GM12892 (cell line): ENCODE data around the gene FSTL3.

ENCODE experiments used
- POLR2A ChIP-seq: IDR thresholded peaks from 2 replicates; pipeline ENCODE4 v1.6.1; 2011; ENCODE audit warnings: low read depth, low read length, control low read depth
- TAF1 ChIP-seq: IDR thresholded peaks from 2 replicates; pipeline ENCODE4 v1.6.1; 2011; ENCODE audit warnings: low read depth, mild to moderate bottlenecking, control low read depth, low read length, borderline replicate concordance

GRCh38 chr19:651114-651818, 24.9 kb upstream of the FSTL3 start:
- no peak for TF ChIP-seq TAF1
- TF ChIP-seq POLR2A, result no peak
